HG03103 (cell line): Measurements from ENCODE around the gene PDK4.
"Not testable (repeated sequence)": the region's sequence is repeated elsewhere in the genome, so short reads cannot be mapped to it uniquely, and the experiment has no call there.

Experiments
- ATAC-seq: cut with Tn5 transposase; IDR thresholded peaks from one replicate; pipeline ENCODE4 v1.9.1; 2021; ENCODE audit warnings: low read depth; ENCODE audit not compliant: unreplicated experiment

The PDK4 gene

GRCh38 chr7:95578299-95578855 is 17.9 kb downstream of the PDK4 start:
- no peak for ATAC-seq

DNA sequence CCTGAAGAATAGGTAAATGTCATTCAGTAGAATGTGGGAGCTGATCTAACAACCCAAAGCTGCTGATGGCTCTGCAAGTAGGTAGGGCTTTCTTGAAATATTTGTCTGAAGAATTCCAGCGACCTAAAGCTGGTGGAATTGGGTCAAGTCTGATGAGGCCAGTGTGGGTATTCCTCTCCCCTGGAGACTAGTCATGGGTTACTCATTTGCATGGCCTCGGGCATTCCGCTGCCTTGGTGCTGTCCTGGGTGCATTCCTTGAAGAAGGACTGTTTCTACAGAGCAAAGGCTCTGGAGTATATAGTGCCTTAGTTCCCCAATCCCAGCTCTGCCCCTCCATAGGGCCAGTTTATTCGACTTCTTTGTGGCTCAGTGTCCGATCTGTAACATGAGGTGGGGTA is 19.2 kb downstream of the PDK4 start:
- ATAC-seq: no peak

GRCh38 chr7:95569720-95570119 is 26.6 kb downstream of the PDK4 start:
- ATAC-seq: no peak

- no peak for ATAC-seq
Observed at GRCh38 chr7:95560674-95561073, 35.6 kb downstream of the PDK4 start.

GRCh38 chr7:95558864-95559263 is 37.5 kb downstream of the PDK4 start:
- no peak for ATAC-seq

- ATAC-seq: no peak
Observed at GRCh38 chr7:95556777-95557176, 39.5 kb downstream of the PDK4 start.

GRCh38 chr7:95553939-95554338 is 42.4 kb downstream of the PDK4 start:
- no peak for ATAC-seq

DNA sequence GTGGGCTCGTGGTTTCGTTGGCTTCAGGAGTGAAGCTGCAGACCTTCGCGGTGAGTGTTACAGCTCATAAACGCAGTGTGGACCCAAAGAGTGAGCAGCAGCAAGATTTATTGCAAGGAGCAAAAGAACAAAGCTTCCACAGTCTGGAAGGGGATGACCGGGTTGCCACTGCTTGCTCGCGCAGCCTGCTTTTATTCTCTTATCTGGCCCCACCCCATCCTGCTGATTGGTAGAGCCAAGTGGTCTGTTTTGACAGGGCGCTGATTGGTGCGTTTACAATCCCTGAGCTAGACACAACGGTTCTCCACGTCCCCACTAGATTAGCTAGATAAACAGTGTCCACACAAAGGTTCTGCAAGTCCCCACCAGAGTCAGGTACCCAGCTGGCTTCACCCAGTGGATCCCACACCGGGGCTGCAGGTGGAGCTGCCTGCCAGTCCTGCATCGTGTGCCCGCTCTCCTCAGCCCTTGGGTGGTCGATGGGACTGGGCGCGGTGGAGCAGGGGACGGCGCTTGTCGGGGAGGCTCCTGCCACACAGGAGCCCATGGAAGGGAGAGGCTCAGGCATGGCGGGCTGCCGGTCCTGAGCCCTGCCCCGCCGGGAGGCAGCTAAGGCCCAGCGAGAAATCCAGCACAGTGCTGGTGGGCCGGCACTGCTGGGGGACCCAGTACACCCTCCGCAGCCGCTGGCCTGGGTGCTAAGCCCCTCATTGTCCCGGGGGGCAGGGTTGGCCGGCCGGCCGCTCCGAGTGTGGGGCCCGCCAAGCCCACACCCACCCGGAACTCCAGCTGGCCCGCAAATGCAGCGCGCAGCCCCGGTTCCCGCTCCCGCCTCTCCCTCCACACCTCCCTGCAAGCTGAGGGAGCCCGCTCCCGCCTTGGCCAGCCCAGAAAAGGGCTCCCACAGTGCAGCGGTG is 44.0 kb downstream of the PDK4 start:
- not testable (repeated sequence) for ATAC-seq

DNA sequence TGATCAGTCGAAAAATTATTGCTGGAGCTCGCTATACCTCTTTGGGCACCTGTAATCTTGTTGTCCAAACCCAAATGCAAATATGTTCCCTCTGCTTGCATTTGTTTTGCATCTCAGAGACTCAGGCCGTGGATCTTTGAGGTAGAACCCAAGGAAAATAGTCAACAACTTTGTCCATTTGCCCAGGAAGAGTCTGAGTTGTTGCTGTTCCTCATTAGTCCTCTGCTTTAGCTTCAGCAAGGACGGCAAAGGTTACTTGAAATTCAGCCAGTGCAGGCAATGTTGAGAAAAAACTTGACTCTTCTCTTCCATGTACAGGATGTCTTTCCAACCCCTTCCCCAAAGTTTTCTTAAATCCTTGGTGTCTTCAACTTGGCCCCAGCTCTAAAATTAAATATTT is 45.8 kb downstream of the PDK4 start:
- no peak for ATAC-seq

GRCh38 chr7:95549818-95550529 is 46.3 kb downstream of the PDK4 start:
- ATAC-seq: no peak

GRCh38 chr7:95547361-95548348 is 48.7 kb downstream of the PDK4 start:
- ATAC-seq: no peak

DNA sequence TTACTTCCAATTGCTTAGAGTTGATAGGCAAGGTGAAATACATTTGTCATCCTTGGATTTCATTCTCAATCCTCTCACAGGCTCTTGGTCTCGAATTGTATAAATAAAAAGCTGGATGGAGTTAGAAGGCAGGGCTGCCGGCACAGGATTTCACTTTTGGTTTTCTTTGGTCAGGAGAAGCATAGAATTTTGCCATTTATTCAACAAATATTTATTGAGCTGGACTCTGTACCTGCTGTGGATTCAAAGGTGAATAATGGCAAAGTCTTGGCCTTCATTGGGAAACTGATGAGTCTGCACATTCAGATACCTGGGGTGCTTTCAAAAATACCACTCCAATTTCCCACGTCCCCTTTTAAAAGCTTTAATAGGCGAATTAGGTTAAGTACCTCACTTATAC is 49.7 kb downstream of the PDK4 start:
- no peak for ATAC-seq

GRCh38 chr7:95545673-95546072 is 50.6 kb downstream of the PDK4 start:
- ATAC-seq: no peak

GRCh38 chr7:95545007-95545615 is 51.2 kb downstream of the PDK4 start:
- no peak for ATAC-seq

- ATAC-seq: no peak
Observed at GRCh38 chr7:95544171-95544570, 52.1 kb downstream of the PDK4 start.

- no peak for ATAC-seq
Observed at GRCh38 chr7:95543312-95543711, 53.0 kb downstream of the PDK4 start.

DNA sequence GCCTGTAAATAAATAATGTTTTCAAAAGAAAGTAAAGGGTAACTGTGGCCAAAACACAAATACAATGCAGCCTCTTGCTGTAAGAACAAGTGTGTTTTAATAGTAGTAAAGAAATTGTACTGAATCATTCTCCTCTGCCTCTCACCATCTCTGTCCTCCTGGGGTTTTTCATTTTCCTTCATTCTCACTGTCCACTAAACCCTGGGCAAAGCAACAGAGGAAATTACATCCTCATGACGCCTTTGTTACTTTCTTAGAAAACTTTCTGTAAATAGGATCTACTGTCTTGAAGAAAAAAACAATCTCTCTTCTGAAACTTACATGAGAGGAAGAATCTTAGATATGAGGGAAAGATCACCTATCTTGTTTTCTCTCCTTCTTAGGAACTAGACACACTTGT is 56.0 kb downstream of the PDK4 start:
- ATAC-seq: no peak

GRCh38 chr7:95539426-95539825 is 56.9 kb downstream of the PDK4 start:
- ATAC-seq: no peak

DNA sequence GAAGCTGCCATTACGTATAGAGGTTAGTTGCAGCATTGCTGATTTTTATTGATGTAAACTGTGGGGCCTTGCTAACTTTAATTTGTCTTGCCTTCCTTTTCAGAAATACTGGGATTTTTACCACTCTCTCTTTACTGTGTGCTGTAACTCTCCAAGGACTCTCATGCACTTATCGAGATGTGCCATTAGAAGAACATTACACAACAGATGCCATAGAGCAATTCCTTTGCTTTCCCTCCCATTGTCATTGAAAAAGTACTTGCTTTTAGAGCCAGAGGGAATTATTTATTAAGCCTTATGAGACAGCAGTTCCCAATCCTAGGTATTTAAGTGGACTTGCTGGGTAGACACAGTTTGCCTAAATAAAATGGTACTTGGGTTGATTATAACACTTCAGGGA is 58.8 kb downstream of the PDK4 start:
- no peak for ATAC-seq
